Cardiac septum (tissue), 1 donor: ENCODE data around the gene GMPR. TPM values are rescaled to one million over a fixed set of nuclear protein-coding genes. Genes with fewer than 3 reads are reported as not detected.
"Not testable (repeated sequence)": the region's sequence is repeated elsewhere in the genome, so short reads cannot be mapped to it uniquely, and the experiment has no call there.

Source experiments
- DNase-seq: peaks from one replicate; pipeline ENCODE4 v3.0.0-alpha.2; 2020; ENCODE audit warnings: low spot score
- intact Hi-C: fragments of 100-400 bp; cut with DNase I; formaldehyde crosslinking; loops from one replicate; pipeline ENCODE4 v1.14.0; 2022
- total RNA-seq: library from RNA; stranded (reverse); fragmentation: NEBNext Ultra II Directional; extraction: Animal tissue kit (Norgen Biotek cat#: 25700); gene quantifications from one replicate; pipeline ENCODE4 v1.2.1, GENCODE V29; 2021
- donor health status: DM: no; HTN: no; CAD: no.

GMPR gene
- total RNA-seq, 1 donor from 2014 or later: 71.0 TPM

GRCh38 chr6:16240589-16241320 lies 2.4 kb downstream of the GMPR start:
- intact Hi-C loops: loop anchor here (5.0 to 10.0 kb wide), 2 partner anchors 77 to 524 kb away; partner anchors contain the start of gene ATXN1
- no peak for DNase-seq

GRCh38 chr6:16241321-16241689 lies 2.9 kb downstream of the GMPR start:
- DNase-seq: no peak
- intact Hi-C loops: loop anchor here (5.0 to 10.0 kb wide), 2 partner anchors 76 to 523 kb away; partner anchors contain the start of gene ATXN1

- no peak for DNase-seq
- intact Hi-C loops: loop anchor here (5.0 to 10.0 kb wide), 2 partner anchors 74 to 522 kb away; partner anchors contain the start of gene ATXN1
Measured at GRCh38 chr6:16243055-16243454, 4.7 kb downstream of the GMPR start.

GRCh38 chr6:16243664-16244063 lies 5.3 kb downstream of the GMPR start:
- no peak for DNase-seq
- intact Hi-C loops: loop anchor here (5.0 to 10.0 kb wide), 2 partner anchors 74 to 521 kb away; partner anchors contain the start of gene ATXN1

- intact Hi-C loops: loop anchor here (5.0 to 10.0 kb wide), 2 partner anchors 73 to 520 kb away; partner anchors contain the start of gene ATXN1
- DNase-seq: no peak
Measured at GRCh38 chr6:16244446-16244845, 6.1 kb downstream of the GMPR start.

GRCh38 chr6:16244869-16245451 lies 6.6 kb downstream of the GMPR start:
- intact Hi-C loops: loop anchor here (1.0 to 10.0 kb wide), 3 partner anchors 32 to 520 kb away; partner anchors contain the start of gene ATXN1

GRCh38 chr6:16248271-16248853 lies 10.0 kb downstream of the GMPR start:
- intact Hi-C loops: loop anchor here (10.0 kb wide), 1 partner anchor 516 kb away; the partner anchor contains the start of gene ATXN1
- no peak for DNase-seq

More at GRCh38 chr6:16244869-16245451, 6.6 kb downstream of the GMPR start:
- DNase-seq: no peak

- intact Hi-C loops: loop anchor here (10.0 kb wide), 1 partner anchor 515 kb away; the partner anchor contains the start of gene ATXN1
- no peak for DNase-seq
Measured at GRCh38 chr6:16249971-16250370, 11.6 kb downstream of the GMPR start.

GRCh38 chr6:16251706-16252105 lies 13.3 kb downstream of the GMPR start:
- DNase-seq: no peak
- intact Hi-C loops: no loop called here

- intact Hi-C loops: no loop called here
- DNase-seq: no peak
Measured at GRCh38 chr6:16252686-16253299, 14.4 kb downstream of the GMPR start.

GRCh38 chr6:16253399-16254144 lies 15.2 kb downstream of the GMPR start:
- intact Hi-C loops: no loop called here
- DNase-seq: no peak

- intact Hi-C loops: no loop called here
- DNase-seq: no peak
Measured at GRCh38 chr6:16254535-16254934, 16.1 kb downstream of the GMPR start.

GRCh38 chr6:16256781-16257180 lies 18.4 kb downstream of the GMPR start:
- intact Hi-C loops: no loop called here
- no peak for DNase-seq

GRCh38 chr6:16257999-16258708 lies 19.8 kb downstream of the GMPR start:
- intact Hi-C loops: no loop called here
- DNase-seq: no peak

GRCh38 chr6:16258709-16259075 lies 20.3 kb downstream of the GMPR start:
- DNase-seq: no peak
- intact Hi-C loops: no loop called here

GRCh38 chr6:16259604-16260003 lies 21.2 kb downstream of the GMPR start:
- DNase-seq, intact Hi-C loops: not testable (repeated sequence)

- DNase-seq, intact Hi-C loops: not testable (repeated sequence)
Measured at GRCh38 chr6:16260602-16261001, 22.2 kb downstream of the GMPR start.

GRCh38 chr6:16262773-16263172 lies 24.4 kb downstream of the GMPR start:
- DNase-seq, intact Hi-C loops: not testable (repeated sequence)
